Hepatocyte (in vitro differentiated cells): ENCODE results near the gene ZDHHC14. TPM values are rescaled to one million over a fixed set of nuclear protein-coding genes. Genes with fewer than 3 reads are reported as not detected.

Experiments used
- DNase-seq: peaks from one replicate; pipeline ENCODE4 v3.0.0-alpha.2; 2016; ENCODE audit warnings: low spot score
- H2AFZ ChIP-seq: fragments of 200-600 bp; sonication (generic); 2 replicates; pipeline ENCODE4 v1.6.0; 2016; ENCODE audit warnings: antibody characterized with exemption, mild to moderate bottlenecking
- H3K27ac ChIP-seq: fragments of 200-600 bp; sonication (generic); 2 replicates; pipeline ENCODE4 v1.5.1; 2016; ENCODE audit warnings: mild to moderate bottlenecking
- H3K27me3 ChIP-seq: fragments of 200-600 bp; sonication (generic); 2 replicates; pipeline ENCODE4 v1.6.1; 2016
- H3K36me3 ChIP-seq: fragments of 200-600 bp; sonication (generic); replicated peaks from 2 replicates; pipeline ENCODE4 v1.5.1; 2016; ENCODE audit warnings: low read depth; ENCODE audit not compliant: insufficient read depth
- H3K4me1 ChIP-seq: fragments of 200-600 bp; sonication (generic); 2 replicates; pipeline ENCODE4 v1.5.1; 2016; ENCODE audit warnings: mild to moderate bottlenecking, moderate library complexity; ENCODE audit not compliant: insufficient read depth
- H3K4me2 ChIP-seq: fragments of 200-600 bp; sonication (generic); 2 replicates; pipeline ENCODE4 v1.6.0; 2016
- H3K4me3 ChIP-seq: fragments of 200-600 bp; sonication (generic); 2 replicates; pipeline ENCODE4 v1.5.1; 2016; ENCODE audit warnings: mild to moderate bottlenecking
- H3K79me2 ChIP-seq: fragments of 200-600 bp; sonication (generic); 2 replicates; pipeline ENCODE4 v1.6.0; 2017; ENCODE audit warnings: mild to moderate bottlenecking
- H3K9me2 ChIP-seq: fragments of 200-600 bp; sonication (generic); replicated peaks from 2 replicates; pipeline ENCODE4 v1.6.0; 2017; ENCODE audit warnings: mild to moderate bottlenecking; ENCODE audit not compliant: insufficient read depth
- H3K9me3 ChIP-seq: fragments of 200-600 bp; sonication (generic); 2 replicates; pipeline ENCODE4 v1.5.1; 2016; ENCODE audit warnings: low read depth, mild to moderate bottlenecking
- H4K20me1 ChIP-seq: fragments of 200-600 bp; sonication (generic); 2 replicates; pipeline ENCODE4 v1.6.0; 2016; ENCODE audit warnings: mild to moderate bottlenecking; ENCODE audit not compliant: insufficient read depth, poor library complexity, severe bottlenecking
- EZH2 ChIP-seq: fragments of 200-600 bp; sonication (generic); IDR thresholded peaks from 2 replicates; pipeline ENCODE4 v1.6.1; 2016; ENCODE audit warnings: antibody characterized with exemption, mild to moderate bottlenecking, borderline replicate concordance
- EZH2phosphoT487 ChIP-seq: fragments of 200-600 bp; sonication (generic); IDR thresholded peaks from one replicate; pipeline ENCODE4 v1.6.1; 2018; ENCODE audit warnings: antibody characterized with exemption, mild to moderate bottlenecking, low read depth, moderate library complexity; ENCODE audit not compliant: unreplicated experiment, severe bottlenecking
- WGBS: methylation state at CpG from one replicate; pipeline ENCODE4 v1.1.6; 2016; ENCODE audit warnings: low lambda C conversion rate; ENCODE audit errors: missing lambda C conversion rate; 5-methylcytosine and 5-hydroxymethylcytosine counted together
- polyA plus RNA-seq: library from polyadenylated mRNA; unstranded; fragments of >200 nt; fragmentation: Nextera tagmentation; extraction: Ambion mirVana; gene quantifications from 2 replicates; pipeline ENCODE4 v1.2.1, GENCODE V29; 2016
- total RNA-seq: library from RNA; depleted of rRNA; stranded (reverse); fragments of >200 nt; gene quantifications from 2 replicates; pipeline ENCODE4 v1.2.3, GENCODE V29; 2014
- TF ChIP-seq, protein P1 (sequence below): fragments of 200-600 bp; sonication (generic); IDR thresholded peaks from 2 replicates; pipeline ENCODE4 v1.5.1; 2016; ENCODE audit warnings: antibody characterized with exemption, mild to moderate bottlenecking; ENCODE audit not compliant: poor library complexity

ZDHHC14 gene
- total and polyA plus RNA-seq, 2 experiments from 2014 or later: 11.8 to 25.2 TPM

DNA sequence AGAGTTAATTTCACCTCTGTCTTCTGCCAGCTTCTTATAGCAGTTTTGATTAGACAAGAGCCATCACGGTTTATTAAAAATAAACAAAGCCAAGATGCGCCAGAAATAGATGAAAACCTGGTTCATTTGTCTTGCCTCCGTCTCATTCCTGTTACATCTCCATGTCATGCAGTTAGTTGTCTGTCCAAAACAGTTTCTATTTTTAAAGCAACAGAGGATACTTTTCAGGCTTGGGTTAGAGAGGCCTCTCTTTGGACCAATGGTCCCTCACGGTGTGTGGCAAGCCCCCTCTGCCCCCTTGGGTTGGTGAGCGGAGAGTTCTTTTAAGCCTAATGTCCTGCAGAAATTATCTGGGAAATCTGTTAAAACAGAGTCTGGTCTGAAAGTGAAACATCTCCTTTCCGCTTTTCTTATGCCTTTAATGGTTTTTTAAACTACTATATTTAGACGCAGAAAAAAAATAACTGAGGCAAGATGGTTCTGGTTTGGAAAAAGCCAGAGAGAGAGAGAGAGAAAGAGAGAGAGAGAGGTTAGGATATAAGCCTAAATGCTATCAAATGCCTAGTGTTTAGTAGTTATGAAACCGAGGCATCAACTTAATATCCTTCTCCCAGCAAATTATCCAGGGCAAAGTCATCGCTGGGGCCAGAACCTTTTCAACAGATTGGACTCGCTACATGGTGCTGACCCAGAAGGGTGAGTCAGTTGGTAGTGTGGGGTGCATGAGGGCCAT is 64.5 kb downstream of the ZDHHC14 start:
- Histone ChIP-seq H2AFZ (no peak overlapping the region), H3K36me3 (no peaks in the 10 kb centered on the region), H3K4me1 (peaks cover 5% of the 10 kb centered on the region), H3K27ac (no peak overlapping the region), H3K9me3 (no peaks in the 10 kb centered on the region), H3K27me3 (no peaks in the 10 kb centered on the region), H3K79me2 (no peaks in the 10 kb centered on the region), H3K4me2 (no peak overlapping the region), H3K9me2 (no peaks in the 10 kb centered on the region), H3K4me3 (no peak overlapping the region), H4K20me1 (no peaks in the 10 kb centered on the region)
- WGBS: 84% methylated on average over 10 of the region's 10 CpGs
- DNase-seq: no peak
- TF ChIP-seq EZH2 (no peak), EZH2phosphoT487 (no peak)
- TF ChIP-seq, protein P1, sequence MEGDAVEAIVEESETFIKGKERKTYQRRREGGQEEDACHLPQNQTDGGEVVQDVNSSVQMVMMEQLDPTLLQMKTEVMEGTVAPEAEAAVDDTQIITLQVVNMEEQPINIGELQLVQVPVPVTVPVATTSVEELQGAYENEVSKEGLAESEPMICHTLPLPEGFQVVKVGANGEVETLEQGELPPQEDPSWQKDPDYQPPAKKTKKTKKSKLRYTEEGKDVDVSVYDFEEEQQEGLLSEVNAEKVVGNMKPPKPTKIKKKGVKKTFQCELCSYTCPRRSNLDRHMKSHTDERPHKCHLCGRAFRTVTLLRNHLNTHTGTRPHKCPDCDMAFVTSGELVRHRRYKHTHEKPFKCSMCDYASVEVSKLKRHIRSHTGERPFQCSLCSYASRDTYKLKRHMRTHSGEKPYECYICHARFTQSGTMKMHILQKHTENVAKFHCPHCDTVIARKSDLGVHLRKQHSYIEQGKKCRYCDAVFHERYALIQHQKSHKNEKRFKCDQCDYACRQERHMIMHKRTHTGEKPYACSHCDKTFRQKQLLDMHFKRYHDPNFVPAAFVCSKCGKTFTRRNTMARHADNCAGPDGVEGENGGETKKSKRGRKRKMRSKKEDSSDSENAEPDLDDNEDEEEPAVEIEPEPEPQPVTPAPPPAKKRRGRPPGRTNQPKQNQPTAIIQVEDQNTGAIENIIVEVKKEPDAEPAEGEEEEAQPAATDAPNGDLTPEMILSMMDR: no peak

DNA sequence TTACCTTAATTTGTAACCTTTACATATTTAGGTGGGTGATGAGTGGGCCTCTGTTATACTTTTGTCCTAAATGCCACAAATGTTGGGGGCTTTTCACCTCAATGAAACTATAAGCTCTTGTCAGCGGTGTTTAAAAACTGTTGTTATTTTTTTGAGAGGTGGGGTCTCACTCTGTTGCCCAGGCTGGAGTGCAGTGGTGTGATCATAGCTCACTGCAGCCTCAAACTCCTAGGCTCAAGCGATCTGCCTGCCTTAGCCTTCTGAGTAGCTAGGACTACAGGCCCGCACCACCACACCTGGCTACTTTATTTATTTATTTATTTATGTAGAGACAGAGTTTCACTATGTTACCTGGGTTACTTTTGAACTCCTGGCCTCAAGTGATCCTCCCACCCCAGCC is 66.7 kb downstream of the ZDHHC14 start:
- no peaks in the 10 kb centered on the region for H3K27me3 ChIP-seq
- TF ChIP-seq, protein P1: no peak
- TF ChIP-seq EZH2phosphoT487: no peak
- no peak for TF ChIP-seq EZH2
- H3K36me3 ChIP-seq: no peaks in the 10 kb centered on the region
- WGBS: 96% methylated on average over 3 of the region's 3 CpGs
- peaks cover 7% of the 10 kb centered on the region for H3K4me1 ChIP-seq
- no peak for DNase-seq
- no peaks in the 10 kb centered on the region for H3K9me2 ChIP-seq
- H4K20me1 ChIP-seq: no peaks in the 10 kb centered on the region
- no peak overlapping the region for H3K4me2 ChIP-seq
- H3K9me3 ChIP-seq: no peaks in the 10 kb centered on the region
- H3K27ac ChIP-seq: no peak overlapping the region
- H3K4me3 ChIP-seq: no peak overlapping the region
- H2AFZ ChIP-seq: no peak overlapping the region
- H3K79me2 ChIP-seq: no peaks in the 10 kb centered on the region

DNA sequence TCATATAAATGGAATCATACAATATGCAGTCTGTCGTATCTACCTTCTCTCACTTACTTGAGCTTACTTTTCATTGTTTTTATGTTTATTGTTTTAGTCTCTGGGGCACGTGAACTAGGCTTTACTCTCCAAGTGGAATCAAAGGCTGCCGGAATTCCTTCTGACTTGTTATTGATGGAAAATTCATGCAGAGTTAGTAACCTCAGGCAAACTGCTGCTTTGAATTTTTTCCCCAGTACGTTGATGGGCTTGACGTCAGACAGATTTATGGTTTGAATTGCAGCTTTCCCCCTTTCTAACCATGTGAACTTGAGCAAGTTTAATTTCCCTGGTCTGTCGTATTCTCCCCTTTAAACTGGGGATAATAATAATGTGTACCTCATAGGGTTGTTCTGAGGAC is 68.6 kb downstream of the ZDHHC14 start:
- Histone ChIP-seq H3K36me3 (no peaks in the 10 kb centered on the region), H3K4me3 (no peak overlapping the region), H4K20me1 (no peaks in the 10 kb centered on the region), H3K4me1 (peaks cover 7% of the 10 kb centered on the region), H3K27ac (peak overlapping the region; percentile 64), H3K9me2 (no peaks in the 10 kb centered on the region), H3K9me3 (no peaks in the 10 kb centered on the region), H3K4me2 (peak overlapping the region; percentile 67), H3K27me3 (no peaks in the 10 kb centered on the region), H2AFZ (no peak overlapping the region), H3K79me2 (no peaks in the 10 kb centered on the region)
- WGBS: 35% methylated on average over 6 of the region's 6 CpGs
- TF ChIP-seq EZH2phosphoT487 (no peak), EZH2 (no peak)
- TF ChIP-seq, protein P1: no peak
- peak; percentile 28 for DNase-seq
